NCI-H774 (cell line): ENCODE data around the gene MAOB.
"Not testable (repeated sequence)": the region's sequence is repeated elsewhere in the genome, so short reads cannot be mapped to it uniquely, and the experiment has no call there.

Experiments used
- DNase-seq: peaks from one replicate; lab custom pipeline; 2025; lab: John Stamatoyannopoulos, UW

MAOB gene

DNA sequence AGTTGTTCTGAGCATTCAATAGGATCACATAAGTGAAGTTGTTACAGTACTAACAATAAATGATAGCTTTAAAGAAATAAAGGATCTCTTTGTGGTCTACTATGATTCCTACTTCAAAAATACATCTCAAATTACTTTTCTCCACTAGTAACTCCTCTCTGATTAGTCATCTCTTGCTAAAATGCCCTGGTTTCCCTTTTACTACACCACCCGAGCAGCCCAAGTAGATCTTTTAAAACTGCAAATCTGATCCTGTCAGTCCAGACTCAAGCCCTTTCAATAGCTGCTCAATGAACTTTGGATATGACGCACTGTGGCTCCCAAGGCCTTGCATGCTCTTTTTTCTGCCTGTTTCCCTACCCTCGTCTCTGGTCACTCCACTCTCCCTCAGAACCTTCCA is 128.6 kb downstream of the MAOB start:
- no peak for DNase-seq

- DNase-seq, result peak; percentile 9
Observed at GRCh38 chrX:43750248-43750676, 132.0 kb downstream of the MAOB start.

GRCh38 chrX:43747476-43747875 is 134.8 kb downstream of the MAOB start:
- no peak for DNase-seq

DNA sequence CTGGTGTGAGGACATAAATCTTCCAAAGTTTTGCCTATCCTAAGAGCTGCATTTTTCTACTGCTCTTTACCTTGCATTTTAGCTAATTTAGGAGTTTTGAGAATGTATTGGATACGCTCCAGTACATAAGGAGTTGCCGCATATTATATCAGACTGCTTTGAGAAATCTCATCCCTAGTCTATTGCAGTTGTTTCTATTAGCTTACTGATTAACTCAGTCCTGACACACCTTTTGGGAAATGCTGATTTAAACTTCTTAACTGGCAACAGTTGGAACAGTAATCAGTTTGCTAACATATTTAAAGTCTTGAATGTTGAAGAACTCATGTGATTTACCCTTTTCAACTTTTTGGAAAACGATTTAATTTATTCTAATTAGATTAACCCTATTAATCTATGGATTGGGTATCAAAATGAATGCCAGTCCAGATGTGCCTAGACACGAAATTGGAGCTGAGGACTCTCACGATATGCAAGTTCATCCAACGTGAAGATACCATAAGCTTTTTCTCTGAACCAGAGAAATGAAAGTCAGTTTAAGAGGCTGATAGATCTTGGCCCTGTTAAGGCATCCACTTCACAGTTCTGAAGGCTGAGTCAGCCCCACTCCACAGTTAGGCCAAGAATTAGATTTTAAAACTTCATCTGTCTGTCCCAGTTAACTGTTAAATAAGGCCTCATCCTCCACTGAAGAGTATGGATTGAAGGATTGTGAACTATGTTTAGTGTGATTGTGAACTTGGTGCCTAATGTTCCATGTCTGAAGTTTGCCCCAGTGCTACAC is 136.1 kb downstream of the MAOB start:
- DNase-seq, result no peak

GRCh38 chrX:43744284-43744683 is 138.0 kb downstream of the MAOB start:
- no peak for DNase-seq

DNA sequence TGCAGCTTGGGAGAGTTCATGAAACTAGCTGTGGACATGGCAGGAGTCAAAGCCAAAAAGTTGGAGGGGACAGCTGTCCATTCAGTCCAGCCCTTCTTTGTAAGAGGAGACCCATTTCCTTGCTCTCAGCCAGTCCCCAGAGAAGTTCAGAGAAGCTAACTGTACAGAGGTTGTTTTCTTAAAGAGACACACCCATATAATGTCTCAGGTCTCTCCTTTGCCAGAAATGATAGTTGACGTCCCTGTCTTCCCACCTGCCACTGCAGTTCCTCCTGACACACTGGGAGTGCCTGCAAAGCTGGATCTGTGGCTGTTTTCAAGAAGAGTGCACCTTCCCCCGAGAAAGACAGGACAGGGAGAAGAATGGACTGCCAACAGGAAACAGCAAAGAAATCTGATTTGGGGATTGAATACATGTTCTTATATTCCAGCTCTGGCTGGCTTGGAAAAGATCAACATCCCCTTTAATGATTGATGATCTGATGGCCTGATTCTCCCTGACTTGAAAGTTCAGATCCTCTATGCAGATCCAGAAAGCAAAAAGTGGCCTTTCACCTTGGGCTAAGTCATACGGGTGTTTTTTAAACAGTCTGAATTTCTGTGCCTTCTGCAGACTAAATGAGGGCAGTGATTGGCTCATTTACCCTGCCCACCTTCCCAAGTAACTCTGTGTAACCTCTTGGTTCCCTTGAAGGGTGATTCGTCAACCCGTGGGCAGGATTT is 139.0 kb downstream of the MAOB start:
- DNase-seq, result no peak

GRCh38 chrX:43741843-43742573 is 140.2 kb downstream of the MAOB start:
- no peak for DNase-seq

GRCh38 chrX:43735957-43736356 is 146.3 kb downstream of the MAOB start:
- DNase-seq, result no peak

GRCh38 chrX:43735534-43735933 is 146.7 kb downstream of the MAOB start:
- DNase-seq, result no peak

DNA sequence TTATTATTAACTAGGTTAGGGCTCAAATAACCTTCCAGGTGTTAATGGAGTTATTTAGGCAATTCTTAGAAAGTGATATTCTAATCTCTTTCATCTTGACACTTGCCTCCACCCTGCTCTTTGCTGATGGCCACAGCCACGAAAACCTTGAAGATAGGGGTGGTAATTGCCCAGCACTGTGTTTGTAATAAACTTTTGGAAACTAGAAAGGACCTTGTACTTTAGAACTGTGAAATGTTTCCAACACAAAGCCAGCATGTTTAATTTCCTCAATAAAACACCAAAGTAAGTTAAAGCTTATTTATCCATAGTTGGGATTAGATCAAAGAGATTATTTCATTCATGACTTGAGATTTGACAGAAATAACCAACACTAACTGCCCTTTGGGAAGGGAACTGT is 147.8 kb downstream of the MAOB start:
- no peak for DNase-seq

DNA sequence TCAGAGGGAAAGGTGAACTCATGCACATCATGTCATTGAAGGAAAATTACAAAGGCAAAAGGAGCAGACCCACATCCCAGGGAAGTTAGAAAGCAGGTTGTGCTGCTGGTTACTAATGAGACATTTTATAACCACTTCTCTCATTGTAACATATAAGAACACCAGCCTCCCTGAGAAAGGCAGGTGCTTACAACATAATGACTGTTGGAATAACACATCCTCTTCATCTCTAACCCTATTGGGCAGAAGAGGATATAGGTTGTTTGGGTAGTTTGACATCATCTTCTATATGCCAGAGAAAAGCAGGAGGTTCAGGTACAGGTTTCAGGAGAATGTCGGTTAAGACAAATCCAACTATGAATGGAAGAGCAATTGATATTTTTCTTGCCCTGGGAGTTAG is 148.6 kb downstream of the MAOB start:
- DNase-seq, result no peak

GRCh38 chrX:43731086-43731485 is 151.2 kb downstream of the MAOB start:
- DNase-seq, result no peak

DNA sequence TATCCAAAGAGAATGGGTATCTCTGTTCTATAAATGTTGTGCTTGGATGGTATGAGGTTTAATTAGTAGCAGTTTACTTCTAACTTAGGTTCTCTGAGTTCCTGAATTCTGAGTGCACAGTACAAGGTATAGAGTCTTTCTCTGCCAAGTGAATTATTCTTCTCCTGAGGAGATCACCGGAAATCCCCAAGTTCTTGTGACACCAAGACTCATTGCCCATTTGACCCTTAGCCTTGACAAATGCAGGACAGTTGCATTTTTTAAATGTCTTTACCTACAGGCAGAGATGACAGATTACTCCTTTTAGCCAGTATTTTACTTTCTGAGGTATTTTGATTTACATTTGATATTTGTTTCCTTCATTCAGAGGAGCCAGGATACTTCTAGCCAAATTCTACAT is 153.3 kb downstream of the MAOB start:
- no peak for DNase-seq

- DNase-seq, result no peak
Observed at GRCh38 chrX:43728002-43728401, 154.2 kb downstream of the MAOB start.

- DNase-seq, result not testable (repeated sequence)
Observed at GRCh38 chrX:43727254-43727653, 155.0 kb downstream of the MAOB start.

- DNase-seq, result not testable (repeated sequence)
Observed at GRCh38 chrX:43725227-43725626, 157.0 kb downstream of the MAOB start.

DNA sequence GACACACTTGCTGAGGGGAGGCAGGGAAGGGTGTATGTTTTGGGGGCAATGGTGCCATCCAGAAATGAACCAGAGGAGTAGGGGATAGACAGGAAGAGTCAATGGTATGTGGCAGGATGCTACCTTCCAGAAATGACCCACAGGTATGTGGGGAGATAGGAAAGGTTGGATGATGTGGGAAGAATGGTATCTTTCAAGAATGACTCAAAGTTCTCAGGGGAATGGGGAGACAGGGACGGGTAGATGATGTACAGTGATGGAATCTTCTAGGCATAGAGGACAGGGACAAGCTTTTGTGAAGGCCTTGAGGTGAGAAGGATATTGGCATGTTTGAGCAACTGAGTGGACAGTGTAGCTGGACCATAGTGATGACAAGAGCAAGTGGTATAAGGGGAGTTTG is 161.3 kb downstream of the MAOB start:
- DNase-seq, result no peak

- DNase-seq, result no peak
Observed at GRCh38 chrX:43720082-43720481, 162.2 kb downstream of the MAOB start.

DNA sequence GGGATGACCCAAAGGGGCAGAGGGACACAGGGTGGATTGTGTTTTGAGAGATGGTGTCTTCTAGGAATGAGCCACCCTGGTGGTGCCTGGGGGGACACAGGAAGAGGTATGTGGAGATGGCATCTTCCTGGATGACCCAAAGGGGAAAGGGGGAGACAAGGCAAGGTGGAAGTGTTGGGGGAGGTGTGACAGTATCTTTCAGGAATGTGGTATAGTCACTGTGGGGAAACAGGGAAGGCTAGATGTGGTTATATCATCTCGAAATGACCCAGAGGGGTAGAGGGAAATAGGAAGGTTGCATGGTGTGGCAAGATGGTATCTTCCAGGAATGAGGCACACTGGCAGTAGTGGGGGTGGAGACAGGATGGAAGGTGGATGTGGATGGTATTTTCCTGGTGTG is 163.3 kb downstream of the MAOB start:
- no peak for DNase-seq

GRCh38 chrX:43718546-43718945 is 163.7 kb downstream of the MAOB start:
- no peak for DNase-seq

DNA sequence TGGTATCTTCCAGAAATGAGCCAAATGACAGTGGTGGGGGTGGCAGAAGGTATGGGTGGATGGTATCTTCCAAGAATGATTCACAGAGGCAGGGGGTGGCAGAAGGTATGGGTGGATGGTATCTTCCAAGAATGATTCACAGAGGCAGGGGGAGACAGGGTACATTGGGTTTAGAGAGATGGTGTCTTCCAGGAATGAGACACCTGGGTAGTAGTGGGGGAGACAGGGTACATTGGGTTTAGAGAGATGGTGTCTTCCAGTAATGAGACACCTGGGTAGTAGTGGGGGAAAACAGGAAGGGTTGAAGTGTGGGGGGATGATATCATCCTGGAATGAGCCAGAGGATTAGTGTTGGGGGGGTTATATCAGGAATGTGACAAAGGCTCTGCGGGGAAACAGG is 164.2 kb downstream of the MAOB start:
- no peak for DNase-seq

DNA sequence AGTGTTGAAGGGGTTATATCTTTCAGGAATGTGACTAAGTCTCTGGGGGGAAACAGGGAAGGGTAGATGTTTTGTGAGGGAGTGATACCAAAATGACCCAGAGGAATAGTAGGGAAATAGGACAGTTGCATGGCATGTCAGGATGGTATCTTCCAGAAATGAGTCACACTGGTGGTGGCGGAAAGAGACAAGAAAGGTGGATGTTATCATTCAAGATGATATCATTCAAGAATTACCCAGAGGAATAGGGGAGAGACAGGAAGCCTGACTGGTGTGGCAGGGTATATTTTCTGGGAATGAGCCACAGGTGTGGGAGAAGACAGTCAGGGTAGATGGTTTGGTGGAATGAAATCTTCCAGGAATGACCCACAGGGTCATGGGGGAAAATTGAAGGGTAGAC is 165.1 kb downstream of the MAOB start:
- DNase-seq, result no peak

GRCh38 chrX:43716696-43717095 is 165.6 kb downstream of the MAOB start:
- DNase-seq, result no peak
